OCI-LY3 (cell line): Measurements from ENCODE around the gene HRH3.

ENCODE experiments used
- H2AFZ ChIP-seq: fragments of 200-600, 300-600 bp; shearing (Covaris generic); 2 replicates; pipeline ENCODE4 v1.6.0; 2014; ENCODE audit warnings: antibody characterized with exemption, low read depth, low read length
- H3K27ac ChIP-seq: fragments of 200-600, 300-600 bp; sonication (generic); 2 replicates; pipeline ENCODE4 v1.5.1; 2014; ENCODE audit warnings: mild to moderate bottlenecking, low read length, moderate library complexity, mixed read lengths
- H3K27me3 ChIP-seq: fragments of 200-600, 300-600 bp; sonication (generic); 2 replicates; pipeline ENCODE4 v1.6.1; 2014; ENCODE audit warnings: low read depth, low read length, mixed read lengths
- H3K36me3 ChIP-seq: fragments of 200-600, 300-600 bp; sonication (generic); replicated peaks from 2 replicates; pipeline ENCODE3; 2014; ENCODE audit warnings: low read depth, low read length, mixed read lengths
- H3K4me1 ChIP-seq: fragments of 300-600, 200-600 bp; sonication (generic); 2 replicates; pipeline ENCODE4 v1.6.1; 2014; ENCODE audit warnings: low read length, mixed read lengths
- H3K4me2 ChIP-seq: fragments of 200-600, 300-600 bp; sonication (generic); 2 replicates; pipeline ENCODE4 v1.6.1; 2014; ENCODE audit warnings: low read length, mixed read lengths
- H3K4me3 ChIP-seq: fragments of 300-600, 200-600 bp; sonication (generic); 2 replicates; pipeline ENCODE4 v1.5.1; 2014; ENCODE audit warnings: antibody characterized with exemption, mild to moderate bottlenecking, low read length, moderate library complexity
- H3K79me2 ChIP-seq: fragments of 300-600, 200-600 bp; shearing (Covaris generic); 2 replicates; pipeline ENCODE4 v1.6.1; 2014; ENCODE audit warnings: mild to moderate bottlenecking, low read length, mixed read lengths
- H3K9ac ChIP-seq: fragments of 300-600, 200-600 bp; shearing (Covaris generic); 2 replicates; pipeline ENCODE4 v1.6.0; 2014; ENCODE audit warnings: mild to moderate bottlenecking, low read length, moderate library complexity
- H3K9me3 ChIP-seq: fragments of 200-600, 300-600 bp; shearing (Covaris generic); 2 replicates; pipeline ENCODE4 v1.6.1; 2014; ENCODE audit warnings: low read length, mixed read lengths; ENCODE audit not compliant: insufficient read depth
- H4K20me1 ChIP-seq: fragments of 200-600, 300-600 bp; sonication (generic); 2 replicates; pipeline ENCODE4 v1.6.1; 2016; ENCODE audit warnings: low read length, mixed read lengths; ENCODE audit not compliant: insufficient read depth
- CTCF ChIP-seq: fragments of 200-600, 300-600 bp; sonication (generic); IDR thresholded peaks from 2 replicates; pipeline ENCODE4 v1.5.1; 2014; ENCODE audit warnings: antibody characterized with exemption, low read length, low read depth
- EZH2phosphoT487 ChIP-seq: fragments of 200-600 bp; shearing (Covaris generic); IDR thresholded peaks from 2 replicates; pipeline ENCODE4 v1.6.1; 2018; ENCODE audit warnings: antibody characterized with exemption, mixed run types, low read depth

The HRH3 gene

GRCh38 chr20:62244644-62245108, 24.6 kb upstream of the HRH3 start:
- H3K9ac ChIP-seq = no peak overlapping the region
- H3K27me3 ChIP-seq = no peaks in the 10 kb centered on the region
- peaks cover 71% of the 10 kb centered on the region for H3K79me2 ChIP-seq
- peaks cover 69% of the 10 kb centered on the region for H4K20me1 ChIP-seq
- H3K4me2 ChIP-seq = no peak overlapping the region
- H3K27ac ChIP-seq = no peak overlapping the region
- TF ChIP-seq EZH2phosphoT487 (no peak), CTCF (no peak)
- no peak overlapping the region for H2AFZ ChIP-seq
- H3K36me3 ChIP-seq = peaks cover 4% of the 10 kb centered on the region
- no peaks in the 10 kb centered on the region for H3K9me3 ChIP-seq
- no peak overlapping the region for H3K4me3 ChIP-seq
- peaks cover 8% of the 10 kb centered on the region for H3K4me1 ChIP-seq

- no peaks in the 10 kb centered on the region for H3K9me3 ChIP-seq
- peaks cover 76% of the 10 kb centered on the region for H3K79me2 ChIP-seq
- peaks cover 70% of the 10 kb centered on the region for H4K20me1 ChIP-seq
- no peak overlapping the region for H3K9ac ChIP-seq
- H3K36me3 ChIP-seq = peaks cover 4% of the 10 kb centered on the region
- H3K4me3 ChIP-seq = no peak overlapping the region
- no peaks in the 10 kb centered on the region for H3K27me3 ChIP-seq
- peaks cover 10% of the 10 kb centered on the region for H3K4me1 ChIP-seq
- TF ChIP-seq CTCF = no peak
- no peak for TF ChIP-seq EZH2phosphoT487
- H3K4me2 ChIP-seq = no peak overlapping the region
- H2AFZ ChIP-seq = no peak overlapping the region
- H3K27ac ChIP-seq = no peak overlapping the region
Observed at GRCh38 chr20:62243906-62244515, 23.9 kb upstream of the HRH3 start.

GRCh38 chr20:62243106-62243505, 23.0 kb upstream of the HRH3 start:
- no peak overlapping the region for H3K4me2 ChIP-seq
- no peak for TF ChIP-seq EZH2phosphoT487
- TF ChIP-seq CTCF = no peak
- no peaks in the 10 kb centered on the region for H3K27me3 ChIP-seq
- H4K20me1 ChIP-seq = peaks cover 64% of the 10 kb centered on the region
- H3K9ac ChIP-seq = no peak overlapping the region
- H3K4me3 ChIP-seq = no peak overlapping the region
- peaks cover 4% of the 10 kb centered on the region for H3K36me3 ChIP-seq
- no peak overlapping the region for H2AFZ ChIP-seq
- peaks cover 5% of the 10 kb centered on the region; the same call in 1 of the 2 replicates for H3K4me1 ChIP-seq
- H3K9me3 ChIP-seq = no peaks in the 10 kb centered on the region
- peaks cover 70% of the 10 kb centered on the region for H3K79me2 ChIP-seq
- no peak overlapping the region for H3K27ac ChIP-seq

- TF ChIP-seq CTCF (no peak), EZH2phosphoT487 (no peak)
- Histone ChIP-seq H3K4me3 (no peak overlapping the region), H3K79me2 (peaks cover 67% of the 10 kb centered on the region), H3K4me1 (peaks cover 10% of the 10 kb centered on the region), H4K20me1 (peaks cover 61% of the 10 kb centered on the region), H3K9ac (no peak overlapping the region), H3K36me3 (peaks cover 4% of the 10 kb centered on the region), H3K27me3 (no peaks in the 10 kb centered on the region), H3K27ac (no peak overlapping the region), H3K4me2 (no peak overlapping the region), H3K9me3 (no peaks in the 10 kb centered on the region), H2AFZ (no peak overlapping the region)
Observed at GRCh38 chr20:62242176-62242575, 22.1 kb upstream of the HRH3 start.
